Stomach (tissue), 9 donors: Measurements from ENCODE around the gene CSMD2. TPM values are rescaled to one million over a fixed set of nuclear protein-coding genes. Genes with fewer than 3 reads are reported as not detected.
"Not testable (repeated sequence)": the region's sequence is repeated elsewhere in the genome, so short reads cannot be mapped to it uniquely, and the experiment has no call there.

ENCODE experiments used
- DNase-seq, 2 donors: peaks; one replicate each; pipeline versions ENCODE4 v3.0.0 to v3.0.0-alpha.2; 2013 to 2019
- H3K27ac ChIP-seq, 5 donors: fragments of 200-600 bp in 4 of 5; sonication (generic) in 4 of 5; one replicate each; pipeline ENCODE4 v1.5.1; 2013 to 2019; ENCODE audit warnings: mild to moderate bottlenecking in 1 of 5, moderate library complexity in 1 of 5
- H3K27me3 ChIP-seq, 3 donors: fragments of 200-600 bp; sonication (generic); one replicate each; pipeline ENCODE4 v1.5.1; 2017 to 2019; ENCODE audit warnings: mixed run types in 1 of 3
- H3K36me3 ChIP-seq, 4 donors: fragments of 200-600 bp; sonication (generic); 1 replicate in 3 of 4; 2 replicates in 1 of 4; pipeline ENCODE4 v1.5.1; 2016 to 2019
- H3K4me1 ChIP-seq, 4 donors: fragments of 200-600 bp; sonication (generic); one replicate each; pipeline ENCODE4 v1.5.1; 2016 to 2019
- H3K4me3 ChIP-seq, 4 donors: fragments of 200-600 bp; sonication (generic) in 3 of 4; one replicate each; pipeline ENCODE4 v1.5.1; 2016 to 2019; ENCODE audit warnings: mild to moderate bottlenecking in 1 of 4
- H3K9me3 ChIP-seq, 4 donors: fragments of 200-600 bp; sonication (generic); one replicate each; pipeline ENCODE4 v1.5.1; 2016 to 2019
- EP300 ChIP-seq: sonication (generic); formaldehyde crosslinking; IDR thresholded peaks from one replicate; pipeline ENCODE4 v1.6.1; 2017; ENCODE audit warnings: antibody characterized with exemption
- POLR2A ChIP-seq, 4 donors: fragments of 450-650 bp; IDR thresholded peaks; one replicate each; pipeline ENCODE4 v1.6.1; 2016; ENCODE audit warnings: antibody characterized with exemption in 4 of 4, control low read depth in 2 of 4, mild to moderate bottlenecking in 1 of 4, moderate library complexity in 1 of 4
- POLR2AphosphoS5 ChIP-seq, 3 donors: sonication (generic); formaldehyde crosslinking; IDR thresholded peaks; one replicate each; pipeline ENCODE4 v1.6.1; 2016; ENCODE audit warnings: antibody characterized with exemption in 3 of 3
- WGBS, 5 donors: extraction: QIAGEN DNeasy Blood & Tissue Kit in 3 of 5; methylation state at CpG; one replicate each; pipeline versions ENCODE4 v1.1.5 to v1.1.7; 2013 to 2018; 5-methylcytosine and 5-hydroxymethylcytosine counted together
- intact Hi-C: fragments of 100-400 bp; cut with DNase I; formaldehyde crosslinking; loops from one replicate; pipeline ENCODE4 v1.15.1; 2023; ENCODE audit warnings: low total_unique reads
- polyA plus RNA-seq, 3 donors: library from polyadenylated mRNA; stranded (reverse); fragments of 200-250 nt; gene quantifications; one replicate each; pipeline ENCODE4 v1.2.3, GENCODE V29; 2013
- total RNA-seq, 5 donors: library from RNA; depleted of rRNA; stranded (reverse); fragments of >200 nt; gene quantifications; one replicate each; pipeline versions ENCODE4 v1.1.0 to v1.2.3, GENCODE V29; 2014 to 2016
- TF ChIP-seq, protein P1 (sequence below), 7 experiments: fragments of 450-650 bp in 4 of 7; fragments of 200-600 bp in 3 of 7; sonication (generic) in 3 of 7; IDR thresholded peaks; one replicate each; pipeline ENCODE4 v1.5.1; 2016 to 2019; ENCODE audit warnings: antibody characterized with exemption in 7 of 7, control low read depth in 2 of 7, mild to moderate bottlenecking in 1 of 7
- donor health status: healthy with polysubstance abuse.
- donor health status: Bipolar disorder and iron deficiency.
- donor health status: healthy.

CSMD2 gene
- total and polyA plus RNA-seq, 8 donors = 0.10 to 3.5 (median 0.37) TPM; not detected in 1

GRCh38 chr1:34100332-34100731 lies 64.7 kb downstream of the CSMD2 start:
- Histone ChIP-seq H3K4me3 (no peak overlapping the region), H3K36me3 (no peaks in the 10 kb centered on the region), H3K27me3 (peaks cover 0 to 8% (median 0%) of the 10 kb centered on the region in 3 donors), H3K9me3 (no peaks in the 10 kb centered on the region), H3K27ac (no peak overlapping the region), H3K4me1 (no peaks in the 10 kb centered on the region)
- TF ChIP-seq POLR2AphosphoS5 (IDR thresholded peaks at IDR 0.05) = no peak
- TF ChIP-seq, protein P1, sequence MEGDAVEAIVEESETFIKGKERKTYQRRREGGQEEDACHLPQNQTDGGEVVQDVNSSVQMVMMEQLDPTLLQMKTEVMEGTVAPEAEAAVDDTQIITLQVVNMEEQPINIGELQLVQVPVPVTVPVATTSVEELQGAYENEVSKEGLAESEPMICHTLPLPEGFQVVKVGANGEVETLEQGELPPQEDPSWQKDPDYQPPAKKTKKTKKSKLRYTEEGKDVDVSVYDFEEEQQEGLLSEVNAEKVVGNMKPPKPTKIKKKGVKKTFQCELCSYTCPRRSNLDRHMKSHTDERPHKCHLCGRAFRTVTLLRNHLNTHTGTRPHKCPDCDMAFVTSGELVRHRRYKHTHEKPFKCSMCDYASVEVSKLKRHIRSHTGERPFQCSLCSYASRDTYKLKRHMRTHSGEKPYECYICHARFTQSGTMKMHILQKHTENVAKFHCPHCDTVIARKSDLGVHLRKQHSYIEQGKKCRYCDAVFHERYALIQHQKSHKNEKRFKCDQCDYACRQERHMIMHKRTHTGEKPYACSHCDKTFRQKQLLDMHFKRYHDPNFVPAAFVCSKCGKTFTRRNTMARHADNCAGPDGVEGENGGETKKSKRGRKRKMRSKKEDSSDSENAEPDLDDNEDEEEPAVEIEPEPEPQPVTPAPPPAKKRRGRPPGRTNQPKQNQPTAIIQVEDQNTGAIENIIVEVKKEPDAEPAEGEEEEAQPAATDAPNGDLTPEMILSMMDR (IDR thresholded peaks at IDR 0.05) = no peak
- TF ChIP-seq EP300 = no peak
- no peak for TF ChIP-seq POLR2A (IDR thresholded peaks at IDR 0.05)
- WGBS, 5 donors = 64 to 72% (median 67%) methylated on average over 5 of the region's 5 CpGs
- intact Hi-C loops = no loop called here
- DNase-seq = no peak

GRCh38 chr1:34092399-34092798 lies 72.6 kb downstream of the CSMD2 start:
- H3K4me3 ChIP-seq, H3K27ac ChIP-seq, H3K27me3 ChIP-seq, DNase-seq, H3K36me3 ChIP-seq, H3K9me3 ChIP-seq, H3K4me1 ChIP-seq, intact Hi-C loops: not testable (repeated sequence)
- 89 to 97% (median 94%) methylated on average over 13 to 22 of the region's 27 CpGs for WGBS, 5 donors

DNA sequence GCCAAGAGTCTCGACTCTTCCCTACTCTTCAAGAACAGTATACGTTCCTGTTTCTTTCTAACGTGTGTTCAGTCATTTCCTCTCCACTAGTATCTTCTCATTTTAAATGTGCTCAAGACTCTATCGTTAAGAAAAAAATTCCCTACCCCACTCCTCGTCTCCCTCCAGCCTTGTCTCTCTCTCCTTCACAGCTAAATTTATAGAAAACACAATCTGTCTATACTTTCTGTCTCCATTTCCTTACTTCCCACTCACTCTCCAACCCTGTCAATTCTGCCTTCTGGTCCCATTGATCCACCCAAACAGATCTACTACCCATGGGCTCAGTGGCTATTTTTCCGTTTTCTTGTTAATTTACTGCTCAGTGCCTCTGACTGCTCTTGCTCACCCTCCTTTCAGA lies 75.3 kb downstream of the CSMD2 start:
- TF ChIP-seq POLR2AphosphoS5 (IDR thresholded peaks at IDR 0.05) = no peak
- TF ChIP-seq EP300 = no peak
- TF ChIP-seq, protein P1 (IDR thresholded peaks at IDR 0.05) = no peak
- TF ChIP-seq POLR2A (IDR thresholded peaks at IDR 0.05) = no peak
- Histone ChIP-seq H3K36me3 (no peaks in the 10 kb centered on the region), H3K9me3 (no peaks in the 10 kb centered on the region), H3K27ac (no peak overlapping the region), H3K4me1 (no peaks in the 10 kb centered on the region), H3K27me3 (peaks cover 0 to 4% (median 0%) of the 10 kb centered on the region in 3 donors), H3K4me3 (no peak overlapping the region)
- intact Hi-C loops = no loop called here
- 77 to 84% (median 82%) methylated on average over 6 of the region's 6 CpGs for WGBS, 5 donors
- DNase-seq = no peak

DNA sequence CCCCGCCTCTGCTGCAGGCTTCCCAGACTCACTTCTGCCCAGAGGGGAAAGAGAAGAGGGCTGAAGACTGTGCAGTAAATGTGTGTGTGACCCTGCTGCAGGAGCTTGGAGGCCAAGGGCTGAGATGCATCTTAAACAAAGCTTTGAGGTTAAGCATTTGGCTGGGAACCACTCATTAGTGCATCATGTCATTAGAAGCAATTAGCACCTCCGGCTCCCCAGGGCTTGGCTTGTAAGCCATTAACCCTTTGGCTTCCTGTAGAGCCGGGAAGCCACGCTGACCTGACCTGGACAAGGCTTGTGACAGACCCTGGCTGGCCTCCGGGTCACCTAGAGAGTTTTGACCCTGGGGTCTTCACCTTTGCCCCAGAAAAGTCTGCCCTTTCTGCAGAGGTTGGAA lies 77.0 kb downstream of the CSMD2 start:
- WGBS, 5 donors = 29 to 36% (median 32%) methylated on average over 5 of the region's 5 CpGs
- peaks cover 0 to 4% (median 0%) of the 10 kb centered on the region in 3 donors for H3K27me3 ChIP-seq
- peaks cover 0 to 5% (median 0%) of the 10 kb centered on the region in 4 donors for H3K9me3 ChIP-seq
- H3K4me3 ChIP-seq = no peak overlapping the region
- no peaks in the 10 kb centered on the region for H3K36me3 ChIP-seq
- intact Hi-C loops = no loop called here
- H3K27ac ChIP-seq = no peak overlapping the region
- DNase-seq = no peak
- H3K4me1 ChIP-seq = no peaks in the 10 kb centered on the region
- no peak for TF ChIP-seq POLR2A (IDR thresholded peaks at IDR 0.05)
- no peak for TF ChIP-seq EP300
- TF ChIP-seq POLR2AphosphoS5 (IDR thresholded peaks at IDR 0.05) = no peak
- TF ChIP-seq, protein P1 (IDR thresholded peaks at IDR 0.05) = no peak

DNA sequence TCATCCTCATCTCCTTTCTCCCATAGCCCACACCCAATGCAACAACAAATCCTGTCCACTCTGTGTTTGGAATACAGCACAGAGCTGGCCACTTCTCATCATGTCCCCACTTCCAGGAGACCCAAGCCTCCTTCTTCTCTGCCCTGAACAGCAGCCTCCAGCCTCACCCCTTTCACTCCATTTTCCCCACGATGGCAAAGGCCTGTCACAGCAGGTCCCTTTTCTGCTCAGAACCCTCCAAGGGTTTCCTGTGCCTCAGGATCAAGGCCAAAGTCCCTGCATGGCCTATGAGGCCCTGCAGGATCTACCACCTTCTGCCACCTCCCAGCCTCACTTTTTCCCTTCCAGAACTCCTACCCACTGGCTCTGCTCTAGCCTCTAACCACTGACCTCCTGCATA lies 78.5 kb downstream of the CSMD2 start:
- Histone ChIP-seq H3K9me3 (peaks cover 0 to 7% (median 0%) of the 10 kb centered on the region in 4 donors), H3K27me3 (peaks cover 0 to 4% (median 0%) of the 10 kb centered on the region in 3 donors), H3K27ac (no peak overlapping the region), H3K4me3 (no peak overlapping the region), H3K36me3 (no peaks in the 10 kb centered on the region), H3K4me1 (no peaks in the 10 kb centered on the region)
- WGBS, 5 donors = 55 to 85% (median 72%) methylated on average over 1 of the region's 1 CpG
- DNase-seq = no peak
- TF ChIP-seq EP300 (no peak), POLR2AphosphoS5 (IDR thresholded peaks at IDR 0.05) (no peak), POLR2A (IDR thresholded peaks at IDR 0.05) (no peak)
- TF ChIP-seq, protein P1 (IDR thresholded peaks at IDR 0.05) = no peak
- intact Hi-C loops = no loop called here
